ENCODE results near the gene THPO. TPM values are rescaled to one million over a fixed set of nuclear protein-coding genes. Genes with fewer than 3 reads are reported as not detected.
A peak's percentile ranks its signal among the peaks of the same experiment; 100 is the strongest.

THPO gene
- total and polyA plus RNA-seq, 9 of the 15 experiments (the other 6 are each of a cell fraction or from before 2014, with no cell fraction given), result 0.11 to 1.1 (median 0.35) TPM; not detected in 1

GRCh38 chr3:184333190-184333589 is 44.8 kb downstream of the THPO start (continued):
- TF ChIP-seq AFF4 (CRISPR knock-in tag; IDR thresholded peaks at IDR 0.05) (no peak), SRF (CRISPR knock-in tag; IDR thresholded peaks at IDR 0.05) (no peak), ESRRB (CRISPR knock-in tag; IDR thresholded peaks at IDR 0.05; ENCODE audit: borderline replicate concordance) (no peak), CTBP1 (IDR thresholded peaks at IDR 0.05; ENCODE audit: borderline replicate concordance) (peak; percentile 45; the same call in 1 of the 2 replicates), YY1 (IDR thresholded peaks at IDR 0.05; ENCODE audit: borderline replicate concordance in 1 of 3, control insufficient read depth in 1 of 3, extremely low read depth in 1 of 3, insufficient read depth in 3 of 3, insufficient read length in 1 of 3, insufficient replicate concordance in 2 of 3, low read depth in 1 of 3, low read length in 2 of 3) (peak in 1 of 3 experiments; percentile 13), ARID1B (IDR thresholded peaks at IDR 0.05) (peak; percentile 69; the same call in 1 of the 2 replicates), ZNF592 (IDR thresholded peaks at IDR 0.05) (0 out of 2 replicates have a peak, but pooled peaks have one; percentile 19), HDAC1 (IDR thresholded peaks at IDR 0.05) (0 out of 4 replicates have a peak, but pooled peaks of 1 of the 2 experiments have one; percentile 9), SMARCA4 (IDR thresholded peaks at IDR 0.05) (peak; percentile 27; the same call in 1 of the 2 replicates), KDM1A (IDR thresholded peaks at IDR 0.05) (0 out of 4 replicates have a peak, but pooled peaks of 1 of the 2 experiments have one; percentile 20), CHAMP1 (IDR thresholded peaks at IDR 0.05) (no peak)

Data from K562 (cell line).